ENCODE results near the gene KRT31.

GRCh38 chr17:41363881-41364280, 33.5 kb downstream of the KRT31 start:
- TF ChIP-seq REST (tag by site-specific recombination; IDR thresholded peaks at IDR 0.05), result no peak
- no peak for TF ChIP-seq ZNF837 (tag by site-specific recombination; IDR thresholded peaks at IDR 0.05)
- no peak for TF ChIP-seq ZNF76 (tag by site-specific recombination; IDR thresholded peaks at IDR 0.05; ENCODE audit: borderline replicate concordance, low read depth)
- no peak for TF ChIP-seq ZNF133 (tag by site-specific recombination; IDR thresholded peaks at IDR 0.05)
- TF ChIP-seq ZNF747 (tag by site-specific recombination; IDR thresholded peaks at IDR 0.05), result no peak
- no peak for TF ChIP-seq ZBTB26 (tag by site-specific recombination; optimal IDR thresholded peaks at IDR 0.05)
- TF ChIP-seq CTCF (tag by site-specific recombination; IDR thresholded peaks at IDR 0.05), result no peak
- TF ChIP-seq GLIS2 (tag by site-specific recombination; IDR thresholded peaks at IDR 0.05), result no peak
- no peak for TF ChIP-seq TCF7L2 (IDR thresholded peaks at IDR 0.05; ENCODE audit: borderline replicate concordance, low read depth, low read length)
- TF ChIP-seq ZBTB6 (tag by site-specific recombination; IDR thresholded peaks at IDR 0.05), result no peak
- TF ChIP-seq ZBTB11 (tag by site-specific recombination; conservative IDR thresholded peaks at IDR 0.05; ENCODE audit: low read depth), result no peak
- TF ChIP-seq YY1 (tag by site-specific recombination; IDR thresholded peaks at IDR 0.05), result no peak
- TF ChIP-seq ZNF121 (tag by site-specific recombination; IDR thresholded peaks at IDR 0.05), result no peak

Measured in HEK293 (cell line).